Measurements from ENCODE around the gene SULT1C4. TPM values are rescaled to one million over a fixed set of nuclear protein-coding genes. Genes with fewer than 3 reads are reported as not detected.

Gene SULT1C4
- total and polyA plus RNA-seq, 2 of the 8 experiments (the other 6 are each of a cell fraction or from before 2014, with no cell fraction given), result 1.5 to 2.1 TPM

DNA sequence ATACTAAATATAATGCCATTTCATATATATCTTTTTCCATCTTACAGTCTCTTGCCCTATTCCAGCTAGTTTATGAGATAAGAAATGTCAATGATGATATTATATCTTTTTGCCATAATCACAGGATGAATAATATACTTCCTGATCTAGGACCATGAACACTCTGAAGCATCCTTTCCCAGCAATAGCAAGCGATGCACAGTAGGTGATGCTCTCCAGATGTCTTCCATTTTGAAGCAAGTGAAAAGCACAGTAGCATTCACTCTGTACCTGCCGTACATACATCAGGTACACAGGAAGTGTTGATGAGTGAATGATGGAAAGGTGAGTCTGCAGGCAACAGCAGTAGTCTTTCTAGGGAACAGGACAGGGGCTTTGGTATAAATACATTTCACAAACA lies 8.6 kb upstream of the SULT1C4 start:
- no peak overlapping the region for H2BK15ac ChIP-seq (ENCODE audit: low read length)
- H3K23me2 ChIP-seq (ENCODE audit: low read depth, low read length), result no peaks in the 10 kb centered on the region
- H3K4ac ChIP-seq (replicated peaks; ENCODE audit: insufficient read length, low read depth, low read length), result no peak overlapping the region
- no peak for FAIRE-seq
- H3K4me2 ChIP-seq (ENCODE audit: insufficient read depth in 1 of 2, low read depth in 2 of 2, low read length in 2 of 2), result no peak overlapping the region
- H3K4me1 ChIP-seq (replicated peaks in 1 of 4; ENCODE audit: control insufficient read depth in 3 of 4, insufficient read depth in 4 of 4, low read length in 3 of 4), result peaks cover 0 to 3% (median 3%) of the 10 kb centered on the region in 4 experiments; a peak in 2 of 7 replicates
- H3K18ac ChIP-seq (ENCODE audit: extremely low read depth, low read length), result no peak overlapping the region
- H3K4me3 ChIP-seq (ENCODE audit: extremely low read depth in 1 of 4, insufficient read depth in 2 of 4, low read depth in 3 of 4, low read length in 4 of 4), result no peak overlapping the region
- H3K23ac ChIP-seq (ENCODE audit: insufficient read length), result no peak overlapping the region
- no peak overlapping the region for H2BK120ac ChIP-seq (replicated peaks; ENCODE audit: low read depth, low read length)
- no peaks in the 10 kb centered on the region for H3K27me3 ChIP-seq (replicated peaks in 1 of 4; ENCODE audit: control insufficient read depth in 3 of 4, extremely low read depth in 1 of 4, insufficient read depth in 3 of 4, low read length in 3 of 4)
- H2AFZ ChIP-seq (ENCODE audit: low read length), result peak overlapping the region; percentile 74; the same call in 1 of the 2 replicates
- TF ChIP-seq BRCA1 (IDR thresholded peaks at IDR 0.05; ENCODE audit: low read depth, low read length) (no peak), GABPA (IDR thresholded peaks at IDR 0.05; ENCODE audit: borderline replicate concordance, insufficient read depth, low read length) (no peak), CEBPB (IDR thresholded peaks at IDR 0.05; ENCODE audit: low read depth, low read length) (no peak), ZNF274 (IDR thresholded peaks at IDR 0.05; ENCODE audit: borderline replicate concordance, extremely low read depth, low read length) (no peak), GTF2F1 (IDR thresholded peaks at IDR 0.05; ENCODE audit: borderline replicate concordance, low read depth, low read length) (no peak), RAD21 (IDR thresholded peaks at IDR 0.05 in 1 of 2, conservative IDR thresholded peaks at IDR 0.05 in 1 of 2; ENCODE audit: low read depth in 2 of 2, low read length in 2 of 2) (peak in 1 of 2 experiments; percentile 35; a peak in 1 of 4 replicates), KDM4A (IDR thresholded peaks at IDR 0.05; ENCODE audit: low read depth, low read length, severe bottlenecking) (no peak)
- TF ChIP-seq, protein P1, sequence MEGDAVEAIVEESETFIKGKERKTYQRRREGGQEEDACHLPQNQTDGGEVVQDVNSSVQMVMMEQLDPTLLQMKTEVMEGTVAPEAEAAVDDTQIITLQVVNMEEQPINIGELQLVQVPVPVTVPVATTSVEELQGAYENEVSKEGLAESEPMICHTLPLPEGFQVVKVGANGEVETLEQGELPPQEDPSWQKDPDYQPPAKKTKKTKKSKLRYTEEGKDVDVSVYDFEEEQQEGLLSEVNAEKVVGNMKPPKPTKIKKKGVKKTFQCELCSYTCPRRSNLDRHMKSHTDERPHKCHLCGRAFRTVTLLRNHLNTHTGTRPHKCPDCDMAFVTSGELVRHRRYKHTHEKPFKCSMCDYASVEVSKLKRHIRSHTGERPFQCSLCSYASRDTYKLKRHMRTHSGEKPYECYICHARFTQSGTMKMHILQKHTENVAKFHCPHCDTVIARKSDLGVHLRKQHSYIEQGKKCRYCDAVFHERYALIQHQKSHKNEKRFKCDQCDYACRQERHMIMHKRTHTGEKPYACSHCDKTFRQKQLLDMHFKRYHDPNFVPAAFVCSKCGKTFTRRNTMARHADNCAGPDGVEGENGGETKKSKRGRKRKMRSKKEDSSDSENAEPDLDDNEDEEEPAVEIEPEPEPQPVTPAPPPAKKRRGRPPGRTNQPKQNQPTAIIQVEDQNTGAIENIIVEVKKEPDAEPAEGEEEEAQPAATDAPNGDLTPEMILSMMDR (IDR thresholded peaks at IDR 0.05; ENCODE audit: control extremely low read depth in 1 of 3, insufficient read depth in 1 of 3, low read depth in 1 of 3, low read length in 3 of 3), result peak in 1 of 3 experiments; percentile 23; a peak in 1 of 4 replicates
- no peak for DNase-seq (ENCODE audit: low read depth in 1 of 2, low spot score in 2 of 2)
- no peak overlapping the region for H4K5ac ChIP-seq (ENCODE audit: insufficient read length, low read depth, low read length)
- H4K8ac ChIP-seq (ENCODE audit: extremely low read depth, insufficient read depth, low read length), result no peak overlapping the region
- H3K56ac ChIP-seq (replicated peaks; ENCODE audit: insufficient read length, low read depth, low read length), result no peak overlapping the region
- no peaks in the 10 kb centered on the region for H3K36me3 ChIP-seq (ENCODE audit: control insufficient read depth in 2 of 4, insufficient read depth in 4 of 4, low read length in 3 of 4)
- ChIA-PET POLR2A (ENCODE audit: partially characterized antibody) (interaction anchor here (1.2 kb wide), 1 partner anchor 26 kb away, joined by 4 read pairs; no protein-coding TSS in a partner anchor), CTCF (ENCODE audit: partially characterized antibody) (no interaction called here)
- H3K27ac ChIP-seq (ENCODE audit: low read depth, low read length), result no peak overlapping the region
- no peak overlapping the region for H2BK20ac ChIP-seq (ENCODE audit: low read length)
- no peak overlapping the region for H2BK5ac ChIP-seq (ENCODE audit: low read depth, low read length)
- no peak overlapping the region for H3K9ac ChIP-seq (replicated peaks in 1 of 4; ENCODE audit: extremely low read depth in 1 of 4, low read depth in 3 of 4, low read length in 3 of 4)
- 84% methylated on average over 2 of the region's 2 CpGs; no CpG with 5 or more reads in 1 of the 2 experiments for WGBS, 2 experiments (ENCODE audit: extremely low coverage in 1 of 2, insufficient coverage in 1 of 2, insufficient read length in 1 of 2, insufficient replicate concordance in 2 of 2, low coverage in 1 of 2, low lambda C conversion rate in 2 of 2, missing lambda C conversion rate in 1 of 2)
- H4K20me1 ChIP-seq (replicated peaks in 1 of 2; ENCODE audit: control insufficient read depth in 1 of 2, insufficient read depth in 2 of 2, low read length in 2 of 2), result no peaks in the 10 kb centered on the region
- H3K14ac ChIP-seq (ENCODE audit: insufficient read length), result no peak overlapping the region
- H3K9me3 ChIP-seq (ENCODE audit: insufficient read depth in 2 of 2, low read depth in 1 of 2, low read length in 1 of 2), result no peaks in the 10 kb centered on the region
- no peaks in the 10 kb centered on the region for H3K79me2 ChIP-seq (ENCODE audit: control insufficient read depth in 1 of 2, insufficient read depth in 2 of 2, low read length in 2 of 2)
- no peaks in the 10 kb centered on the region for H3K79me1 ChIP-seq (ENCODE audit: low read depth, low read length)
- H2AK5ac ChIP-seq (ENCODE audit: low read depth, low read length), result no peak overlapping the region
- H2BK12ac ChIP-seq (ENCODE audit: low read depth, low read length), result no peak overlapping the region
- H4K91ac ChIP-seq (replicated peaks; ENCODE audit: insufficient read length, low read length), result no peak overlapping the region

Measured in H1 (cell line).